T-helper 1 cell treated with Interleukin-12 subunit alpha and Interleukin-12 subunit beta and Interleukin-4 antibody, amounts not matched to agents 30 ng/mL and 1 ng/mL, for 36 hours (primary cell): Measurements from ENCODE around the gene KCNQ5. TPM values are rescaled to one million over a fixed set of nuclear protein-coding genes. Genes with fewer than 3 reads are reported as not detected.

Source experiments
- intact Hi-C: fragments of 100-400 bp; cut with micrococcal nuclease; formaldehyde crosslinking; loops from one replicate; pipeline ENCODE4 v1.15.1; 2024
- total RNA-seq: library from RNA; stranded (reverse); gene quantifications from 2 replicates; pipeline ENCODE4 v1.2.3, GENCODE V29; 2022

Gene KCNQ5
- total RNA-seq, 1 donor from 2014 or later = 4.1 TPM

- intact Hi-C loops = no loop called here
These were observed 117.5 kb downstream of the KCNQ5 start for GRCh38 chr6:72739368-72739779.

- intact Hi-C loops = no loop called here
These were observed 118.3 kb downstream of the KCNQ5 start for GRCh38 chr6:72740135-72740534.

GRCh38 chr6:72741083-72741482 lies 119.2 kb downstream of the KCNQ5 start:
- intact Hi-C loops = no loop called here

- intact Hi-C loops = no loop called here
These were observed 120.3 kb downstream of the KCNQ5 start for GRCh38 chr6:72742001-72742673.

- intact Hi-C loops = no loop called here
These were observed 124.4 kb downstream of the KCNQ5 start for GRCh38 chr6:72746276-72746675.

GRCh38 chr6:72748759-72749158 lies 126.9 kb downstream of the KCNQ5 start:
- intact Hi-C loops = no loop called here

GRCh38 chr6:72755752-72756151 lies 133.9 kb downstream of the KCNQ5 start:
- intact Hi-C loops = no loop called here

- intact Hi-C loops = no loop called here
These were observed 135.2 kb downstream of the KCNQ5 start for GRCh38 chr6:72757048-72757447.

GRCh38 chr6:72757926-72758325 lies 136.1 kb downstream of the KCNQ5 start:
- intact Hi-C loops = no loop called here

- intact Hi-C loops = no loop called here
These were observed 137.0 kb downstream of the KCNQ5 start for GRCh38 chr6:72758901-72759300.

GRCh38 chr6:72760114-72760793 lies 138.4 kb downstream of the KCNQ5 start:
- intact Hi-C loops = no loop called here

GRCh38 chr6:72761761-72762160 lies 139.9 kb downstream of the KCNQ5 start:
- intact Hi-C loops = no loop called here

GRCh38 chr6:72769459-72770125 lies 147.7 kb downstream of the KCNQ5 start:
- intact Hi-C loops = no loop called here

GRCh38 chr6:72770959-72771358 lies 149.1 kb downstream of the KCNQ5 start:
- intact Hi-C loops = no loop called here

- intact Hi-C loops = no loop called here
These were observed 154.6 kb downstream of the KCNQ5 start for GRCh38 chr6:72776456-72776855.

GRCh38 chr6:72781624-72782023 lies 159.8 kb downstream of the KCNQ5 start:
- intact Hi-C loops = no loop called here

GRCh38 chr6:72783035-72783434 lies 161.2 kb downstream of the KCNQ5 start:
- intact Hi-C loops = no loop called here

- intact Hi-C loops = no loop called here
These were observed 161.8 kb downstream of the KCNQ5 start for GRCh38 chr6:72783666-72784065.

- intact Hi-C loops = no loop called here
These were observed 162.2 kb downstream of the KCNQ5 start for GRCh38 chr6:72784071-72784470.

GRCh38 chr6:72784581-72784980 lies 162.7 kb downstream of the KCNQ5 start:
- intact Hi-C loops = no loop called here

GRCh38 chr6:72787391-72788031 lies 165.6 kb downstream of the KCNQ5 start:
- intact Hi-C loops = no loop called here

GRCh38 chr6:72788188-72788587 lies 166.3 kb downstream of the KCNQ5 start:
- intact Hi-C loops = no loop called here
